Neural crest cell (in vitro differentiated cells): ENCODE measurements around the gene TAF1C. TPM values are rescaled to one million over a fixed set of nuclear protein-coding genes. Genes with fewer than 3 reads are reported as not detected.

Source experiments
- DNase-seq: peaks from one replicate; pipeline ENCODE4 v3.0.0; 2021; ENCODE audit warnings: low read depth, mixed read lengths, low spot score
- H3K27ac Mint-ChIP-seq: one replicate; pipeline ENCODE4 v1.8.0; 2021; ENCODE audit warnings: mild to moderate bottlenecking, mixed read lengths; ENCODE audit not compliant: unreplicated experiment
- H3K27me3 Mint-ChIP-seq: 2 replicates; pipeline ENCODE4 v1.8.0; 2021; ENCODE audit warnings: low read depth, mild to moderate bottlenecking, mixed read lengths
- H3K36me3 Mint-ChIP-seq: 2 replicates; pipeline ENCODE4 v1.8.0; 2021; ENCODE audit warnings: low read depth, mild to moderate bottlenecking, mixed read lengths
- H3K4me1 Mint-ChIP-seq: 2 replicates; pipeline ENCODE4 v1.8.0; 2021; ENCODE audit warnings: mixed read lengths
- H3K4me3 Mint-ChIP-seq: one replicate; pipeline ENCODE4 v1.8.0; 2021; ENCODE audit warnings: mild to moderate bottlenecking, mixed read lengths
- H3K9me3 Mint-ChIP-seq: 2 replicates; pipeline ENCODE4 v1.8.0; 2021; ENCODE audit warnings: mixed read lengths
- total RNA-seq: library from RNA; stranded (reverse); gene quantifications from 2 replicates; pipeline ENCODE4 v1.2.1, GENCODE V29; 2021
- TF ChIP-seq, protein P1 (sequence below): fragments of 200-600 bp; sonication (generic); conservative IDR thresholded peaks from 2 replicates; pipeline ENCODE4 v1.5.0; 2021; ENCODE audit warnings: antibody characterized with exemption, mild to moderate bottlenecking

Gene TAF1C
- total RNA-seq, 1 donor from 2014 or later = 86.4 TPM

DNA sequence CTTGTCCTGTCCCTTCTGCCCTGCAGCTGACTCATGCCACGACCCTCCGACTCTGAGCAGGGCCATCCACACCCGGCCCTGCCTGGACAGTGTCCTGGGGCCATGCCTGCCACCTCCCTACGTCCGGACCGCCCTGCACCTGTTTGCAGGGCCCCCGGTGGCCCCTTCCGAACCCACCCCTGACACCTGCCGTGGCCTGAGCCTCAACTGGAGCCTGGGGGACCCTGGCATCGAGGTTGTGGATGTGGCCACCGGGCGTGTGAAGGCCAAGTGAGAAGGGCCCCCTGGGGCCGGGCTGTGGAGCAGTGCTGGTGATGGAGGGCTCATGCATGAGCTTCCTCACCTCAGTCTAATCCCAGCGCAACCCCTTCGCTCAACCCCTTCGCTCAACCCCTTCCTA, 9.2 kb upstream of the TAF1C start:
- Mint-ChIP-seq H3K4me3 (no peak overlapping the region), H3K9me3 (no peaks in the 10 kb centered on the region), H3K4me1 (no peaks in the 10 kb centered on the region), H3K27ac (no peak overlapping the region), H3K27me3 (no peaks in the 10 kb centered on the region), H3K36me3 (no peaks in the 10 kb centered on the region)
- DNase-seq = no peak
- TF ChIP-seq, protein P1, sequence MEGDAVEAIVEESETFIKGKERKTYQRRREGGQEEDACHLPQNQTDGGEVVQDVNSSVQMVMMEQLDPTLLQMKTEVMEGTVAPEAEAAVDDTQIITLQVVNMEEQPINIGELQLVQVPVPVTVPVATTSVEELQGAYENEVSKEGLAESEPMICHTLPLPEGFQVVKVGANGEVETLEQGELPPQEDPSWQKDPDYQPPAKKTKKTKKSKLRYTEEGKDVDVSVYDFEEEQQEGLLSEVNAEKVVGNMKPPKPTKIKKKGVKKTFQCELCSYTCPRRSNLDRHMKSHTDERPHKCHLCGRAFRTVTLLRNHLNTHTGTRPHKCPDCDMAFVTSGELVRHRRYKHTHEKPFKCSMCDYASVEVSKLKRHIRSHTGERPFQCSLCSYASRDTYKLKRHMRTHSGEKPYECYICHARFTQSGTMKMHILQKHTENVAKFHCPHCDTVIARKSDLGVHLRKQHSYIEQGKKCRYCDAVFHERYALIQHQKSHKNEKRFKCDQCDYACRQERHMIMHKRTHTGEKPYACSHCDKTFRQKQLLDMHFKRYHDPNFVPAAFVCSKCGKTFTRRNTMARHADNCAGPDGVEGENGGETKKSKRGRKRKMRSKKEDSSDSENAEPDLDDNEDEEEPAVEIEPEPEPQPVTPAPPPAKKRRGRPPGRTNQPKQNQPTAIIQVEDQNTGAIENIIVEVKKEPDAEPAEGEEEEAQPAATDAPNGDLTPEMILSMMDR = no peak

DNA sequence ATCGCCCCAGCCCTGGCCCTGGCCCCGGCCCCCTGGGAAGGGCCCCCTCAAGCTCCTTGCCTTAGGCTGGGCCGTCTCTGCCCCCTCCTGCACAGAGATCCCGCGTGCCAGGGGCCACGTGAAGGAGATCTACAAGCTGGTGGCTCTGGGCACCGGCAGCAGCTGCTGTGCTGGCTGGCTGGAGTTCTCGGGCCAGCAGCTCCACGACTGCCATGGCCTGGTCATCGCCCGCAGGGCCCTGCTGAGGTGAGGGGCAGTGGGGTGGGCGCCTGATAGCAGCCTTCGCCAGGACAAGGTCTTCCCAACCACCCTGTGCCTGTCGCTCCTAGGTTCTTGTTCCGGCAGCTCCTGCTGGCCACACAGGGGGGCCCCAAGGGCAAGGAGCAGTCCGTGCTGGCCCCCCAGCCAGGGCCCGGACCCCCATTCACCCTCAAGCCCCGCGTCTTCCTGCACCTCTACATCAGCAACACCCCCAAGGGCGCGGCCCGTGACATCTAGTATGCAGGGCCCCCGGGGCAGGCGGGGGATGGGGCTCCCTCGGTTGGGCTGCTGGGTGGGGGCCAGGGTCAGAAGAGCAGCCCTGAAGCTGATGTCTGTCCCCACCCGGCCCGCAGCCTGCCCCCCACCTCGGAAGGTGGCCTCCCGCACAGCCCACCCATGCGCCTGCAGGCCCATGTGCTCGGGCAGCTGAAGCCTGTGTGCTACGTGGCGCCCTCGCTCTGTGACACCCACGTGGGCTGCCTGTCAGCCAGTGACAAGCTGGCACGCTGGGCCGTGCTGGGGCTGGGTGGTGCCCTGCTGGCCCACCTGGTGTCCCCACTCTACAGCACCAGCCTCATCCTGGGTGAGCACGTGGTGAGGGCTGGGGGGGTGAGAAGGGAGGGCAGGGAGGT, 8.6 kb upstream of the TAF1C start:
- TF ChIP-seq, protein P1 = no peak
- no peak overlapping the region for H3K27ac Mint-ChIP-seq
- H3K36me3 Mint-ChIP-seq = no peaks in the 10 kb centered on the region
- H3K4me1 Mint-ChIP-seq = no peaks in the 10 kb centered on the region
- no peak for DNase-seq
- no peaks in the 10 kb centered on the region for H3K27me3 Mint-ChIP-seq
- no peak overlapping the region for H3K4me3 Mint-ChIP-seq
- no peaks in the 10 kb centered on the region for H3K9me3 Mint-ChIP-seq

DNA sequence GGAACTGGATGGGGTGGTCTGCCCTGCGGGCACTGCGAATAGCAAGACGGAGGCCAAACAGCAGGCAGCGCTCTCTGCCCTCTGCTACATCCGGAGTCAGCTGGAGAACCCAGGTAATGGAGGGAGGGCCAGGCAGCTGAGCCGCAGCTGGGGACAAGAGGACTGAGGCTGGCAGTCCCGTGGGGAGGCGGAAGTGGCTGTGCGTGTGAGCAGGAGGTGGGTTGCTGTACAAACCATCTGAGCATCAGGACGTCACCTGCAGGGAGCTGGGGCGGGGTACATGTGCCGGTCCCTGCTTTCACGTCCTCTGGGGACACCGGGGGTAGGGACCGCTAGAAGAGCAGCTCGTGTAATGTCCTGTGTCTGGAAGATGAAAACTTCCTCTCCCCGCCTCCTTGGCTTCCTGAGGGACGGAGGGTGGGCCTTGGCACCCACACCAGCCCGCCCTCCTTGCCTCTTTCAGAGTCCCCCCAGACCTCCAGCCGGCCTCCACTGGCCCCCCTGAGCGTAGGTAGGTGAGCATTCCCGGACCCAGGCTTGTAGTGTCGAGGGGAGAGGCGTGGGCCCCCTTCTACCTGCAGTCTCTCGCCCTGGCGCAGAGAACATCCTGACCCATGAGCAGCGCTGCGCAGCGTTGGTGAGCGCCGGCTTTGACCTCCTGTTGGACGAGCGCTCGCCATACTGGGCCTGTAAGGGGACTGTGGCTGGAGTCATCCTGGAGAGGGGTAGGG, 7.8 kb upstream of the TAF1C start:
- Mint-ChIP-seq H3K27me3 (no peaks in the 10 kb centered on the region), H3K9me3 (no peaks in the 10 kb centered on the region), H3K4me1 (no peaks in the 10 kb centered on the region), H3K4me3 (no peak overlapping the region), H3K36me3 (no peaks in the 10 kb centered on the region), H3K27ac (no peak overlapping the region)
- TF ChIP-seq, protein P1 = no peak
- DNase-seq = no peak

DNA sequence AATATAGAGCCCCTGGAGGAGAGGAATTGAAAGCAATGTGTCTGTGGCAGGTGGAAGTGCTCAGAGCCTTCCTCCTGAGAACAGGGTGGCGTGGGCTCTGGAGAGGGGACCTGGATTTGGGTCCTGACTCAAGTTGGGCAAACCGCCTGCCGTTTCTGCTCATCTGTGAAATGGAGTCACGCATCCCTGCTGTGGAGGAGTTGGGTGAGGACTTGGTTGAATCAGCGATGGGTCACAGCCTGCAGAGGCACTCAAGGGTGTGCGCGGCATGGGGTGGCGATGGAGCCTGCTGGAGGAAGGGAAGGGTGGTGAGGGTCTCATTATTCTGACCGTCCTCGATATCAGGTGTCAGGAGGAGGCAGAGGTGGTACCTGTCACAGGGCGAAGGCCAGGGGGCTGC, 7.2 kb upstream of the TAF1C start:
- TF ChIP-seq, protein P1 = no peak
- Mint-ChIP-seq H3K9me3 (no peaks in the 10 kb centered on the region), H3K27ac (no peak overlapping the region), H3K4me1 (no peaks in the 10 kb centered on the region), H3K27me3 (no peaks in the 10 kb centered on the region), H3K4me3 (no peak overlapping the region), H3K36me3 (no peaks in the 10 kb centered on the region)
- no peak for DNase-seq

DNA sequence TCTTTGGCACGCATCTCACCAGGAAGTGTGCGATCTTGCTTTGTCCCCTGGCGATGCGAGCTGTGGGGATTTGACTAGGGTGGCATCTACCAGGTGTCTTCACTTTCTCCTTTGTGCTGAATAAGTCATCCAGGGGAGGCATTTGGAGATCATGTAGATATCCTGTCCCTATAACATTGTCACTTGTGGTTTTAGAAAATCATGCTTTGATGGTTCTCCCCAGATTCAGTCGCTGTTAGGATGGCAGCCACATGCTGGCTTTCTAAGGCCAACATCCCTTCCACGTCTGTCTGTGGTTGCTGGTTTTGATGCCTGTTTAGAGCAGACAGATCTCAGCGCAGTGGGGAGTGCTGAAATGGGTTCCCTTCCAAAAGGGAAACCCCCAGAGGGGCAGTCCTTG, 6.6 kb upstream of the TAF1C start:
- no peaks in the 10 kb centered on the region for H3K4me1 Mint-ChIP-seq

More for the DNA sequence above, 6.6 kb upstream of the TAF1C start:
- H3K27ac Mint-ChIP-seq = no peak overlapping the region
- H3K9me3 Mint-ChIP-seq = no peaks in the 10 kb centered on the region
- H3K36me3 Mint-ChIP-seq = no peaks in the 10 kb centered on the region
- DNase-seq = no peak
- H3K4me3 Mint-ChIP-seq = no peak overlapping the region
- TF ChIP-seq, protein P1 = no peak
- H3K27me3 Mint-ChIP-seq = no peaks in the 10 kb centered on the region
